Ovary (tissue), 3 donors: ENCODE results near the gene CCDC154.

Experiments used
- POLR2A ChIP-seq: fragments of 450-650 bp; IDR thresholded peaks from one replicate; pipeline ENCODE4 v1.6.1; 2017; ENCODE audit warnings: antibody characterized with exemption, mild to moderate bottlenecking, moderate library complexity
- TF ChIP-seq, protein P1 (sequence below), 3 donors: fragments of 450-650 bp in 2 of 3; fragments of 200-600 bp in 1 of 3; IDR thresholded peaks; one replicate each; pipeline versions ENCODE4 v1.5.1 to v1.8.0; 2016 to 2022; ENCODE audit warnings: antibody characterized with exemption in 3 of 3, mild to moderate bottlenecking in 1 of 3
- donor health status: DM: no; HTN: no; CAD: no.

DNA sequence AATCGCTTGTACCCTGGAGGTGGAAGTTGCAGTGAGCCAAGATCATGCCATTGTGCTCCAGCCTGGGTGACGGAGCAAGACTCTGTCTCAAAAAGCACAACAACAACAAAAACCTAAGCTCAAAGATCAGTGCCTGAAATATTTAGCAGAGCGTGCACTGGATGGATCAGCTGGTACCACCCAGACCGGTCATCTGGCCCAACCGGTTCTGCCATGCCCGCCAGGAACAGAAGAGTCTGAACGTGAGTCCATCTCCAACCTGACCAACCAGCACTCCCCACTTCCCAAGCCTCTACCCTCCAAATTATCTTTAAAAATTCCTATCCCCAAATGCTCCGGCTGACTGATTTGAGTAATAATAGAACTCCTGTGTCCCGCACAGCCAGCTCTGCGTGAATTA lies 22.3 kb downstream of the CCDC154 start:
- TF ChIP-seq POLR2A = no peak
- TF ChIP-seq, protein P1, sequence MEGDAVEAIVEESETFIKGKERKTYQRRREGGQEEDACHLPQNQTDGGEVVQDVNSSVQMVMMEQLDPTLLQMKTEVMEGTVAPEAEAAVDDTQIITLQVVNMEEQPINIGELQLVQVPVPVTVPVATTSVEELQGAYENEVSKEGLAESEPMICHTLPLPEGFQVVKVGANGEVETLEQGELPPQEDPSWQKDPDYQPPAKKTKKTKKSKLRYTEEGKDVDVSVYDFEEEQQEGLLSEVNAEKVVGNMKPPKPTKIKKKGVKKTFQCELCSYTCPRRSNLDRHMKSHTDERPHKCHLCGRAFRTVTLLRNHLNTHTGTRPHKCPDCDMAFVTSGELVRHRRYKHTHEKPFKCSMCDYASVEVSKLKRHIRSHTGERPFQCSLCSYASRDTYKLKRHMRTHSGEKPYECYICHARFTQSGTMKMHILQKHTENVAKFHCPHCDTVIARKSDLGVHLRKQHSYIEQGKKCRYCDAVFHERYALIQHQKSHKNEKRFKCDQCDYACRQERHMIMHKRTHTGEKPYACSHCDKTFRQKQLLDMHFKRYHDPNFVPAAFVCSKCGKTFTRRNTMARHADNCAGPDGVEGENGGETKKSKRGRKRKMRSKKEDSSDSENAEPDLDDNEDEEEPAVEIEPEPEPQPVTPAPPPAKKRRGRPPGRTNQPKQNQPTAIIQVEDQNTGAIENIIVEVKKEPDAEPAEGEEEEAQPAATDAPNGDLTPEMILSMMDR (IDR thresholded peaks at IDR 0.05) = no peak
